Karpas-422 (cell line): ENCODE results near the gene OGFOD3. TPM values are rescaled to one million over a fixed set of nuclear protein-coding genes. Genes with fewer than 3 reads are reported as not detected.

ENCODE experiments used
- DNase-seq: peaks from one replicate; pipeline ENCODE4 v3.0.0-alpha.2; 2015
- H2AFZ ChIP-seq: fragments of 200-600 bp; sonication (generic); 2 replicates; pipeline ENCODE4 v1.6.1; 2014; ENCODE audit warnings: antibody characterized with exemption, low read length, mixed read lengths
- H3K27ac ChIP-seq: fragments of 200-600 bp; sonication (generic); 2 replicates; pipeline ENCODE4 v1.5.1; 2014; ENCODE audit warnings: mild to moderate bottlenecking, low read length, moderate library complexity
- H3K27me3 ChIP-seq: fragments of 200-600 bp; sonication (generic); 2 replicates; pipeline ENCODE4 v1.6.1; 2014; ENCODE audit warnings: low read length, mixed read lengths
- H3K36me3 ChIP-seq: fragments of 200-600 bp; sonication (generic); 2 replicates; pipeline ENCODE4 v1.6.1; 2014; ENCODE audit warnings: low read length, mixed read lengths; ENCODE audit not compliant: insufficient read depth
- H3K4me1 ChIP-seq: fragments of 200-600 bp; sonication (generic); 2 replicates; pipeline ENCODE4 v1.6.1; 2014; ENCODE audit warnings: mild to moderate bottlenecking, low read length, mixed read lengths
- H3K4me2 ChIP-seq: fragments of 200-600 bp; sonication (generic); 2 replicates; pipeline ENCODE4 v1.6.1; 2014; ENCODE audit warnings: low read length, low read depth, mild to moderate bottlenecking; ENCODE audit not compliant: poor library complexity, severe bottlenecking
- H3K4me3 ChIP-seq: fragments of 200-600 bp; sonication (generic); 2 replicates; pipeline ENCODE4 v1.5.1; 2014; ENCODE audit warnings: mild to moderate bottlenecking, antibody characterized with exemption, low read length, mixed read lengths
- H3K79me2 ChIP-seq: fragments of 200-600 bp; sonication (generic); 2 replicates; pipeline ENCODE4 v1.6.1; 2014; ENCODE audit warnings: mild to moderate bottlenecking, low read length, mixed read lengths
- H3K9ac ChIP-seq: fragments of 200-600 bp; sonication (generic); 2 replicates; pipeline ENCODE4 v1.6.0; 2014; ENCODE audit warnings: low read length
- H3K9me2 ChIP-seq: fragments of 200-600 bp; sonication (generic), shearing (Covaris generic); replicated peaks from 2 replicates; pipeline ENCODE4 v1.6.0; 2014; ENCODE audit warnings: mild to moderate bottlenecking, low read length, moderate library complexity; ENCODE audit not compliant: insufficient read depth
- H3K9me3 ChIP-seq: fragments of 300-700, 200-600 bp; sonication (generic); 2 replicates; pipeline ENCODE4 v1.6.1; 2014; ENCODE audit warnings: low read length, mixed read lengths
- H4K20me1 ChIP-seq: fragments of 200-600 bp; sonication (generic); 2 replicates; pipeline ENCODE4 v1.6.1; 2014; ENCODE audit warnings: mild to moderate bottlenecking, antibody characterized with exemption, low read length, low read depth; ENCODE audit not compliant: insufficient read depth
- total RNA-seq: library from RNA; depleted of rRNA; stranded (reverse); fragments of >200 nt; shearing (Covaris generic); gene quantifications from 2 replicates; pipeline ENCODE4 v1.2.3, GENCODE V29; 2014; ENCODE audit warnings: low replicate concordance

OGFOD3 gene
- total RNA-seq, 1 experiment from 2014 or later, result 14.8 TPM

GRCh38 chr17:82389379-82389778, 29.0 kb downstream of the OGFOD3 start:
- no peaks in the 10 kb centered on the region; the same call in 1 of the 2 replicates for H4K20me1 ChIP-seq
- H3K4me2 ChIP-seq, result no peak overlapping the region
- H3K27me3 ChIP-seq, result no peaks in the 10 kb centered on the region
- no peak overlapping the region for H3K9ac ChIP-seq
- H3K4me3 ChIP-seq, result no peak overlapping the region
- H2AFZ ChIP-seq, result no peak overlapping the region
- no peaks in the 10 kb centered on the region for H3K79me2 ChIP-seq
- no peaks in the 10 kb centered on the region for H3K9me2 ChIP-seq
- H3K36me3 ChIP-seq, result no peaks in the 10 kb centered on the region
- no peaks in the 10 kb centered on the region for H3K9me3 ChIP-seq
- H3K27ac ChIP-seq, result no peak overlapping the region
- no peak for DNase-seq
- no peaks in the 10 kb centered on the region for H3K4me1 ChIP-seq

GRCh38 chr17:82388922-82389283, 29.5 kb downstream of the OGFOD3 start:
- DNase-seq, result no peak
- Histone ChIP-seq H3K79me2 (no peaks in the 10 kb centered on the region), H3K27ac (no peak overlapping the region), H3K4me3 (no peak overlapping the region), H3K36me3 (no peaks in the 10 kb centered on the region), H3K9ac (no peak overlapping the region), H3K27me3 (no peaks in the 10 kb centered on the region), H2AFZ (no peak overlapping the region), H3K9me3 (no peaks in the 10 kb centered on the region), H3K9me2 (no peaks in the 10 kb centered on the region), H4K20me1 (no peaks in the 10 kb centered on the region; the same call in 1 of the 2 replicates), H3K4me1 (no peaks in the 10 kb centered on the region), H3K4me2 (no peak overlapping the region)

GRCh38 chr17:82388223-82388921, 30.0 kb downstream of the OGFOD3 start:
- Histone ChIP-seq H3K27me3 (no peaks in the 10 kb centered on the region), H4K20me1 (no peaks in the 10 kb centered on the region; the same call in 1 of the 2 replicates), H3K36me3 (no peaks in the 10 kb centered on the region), H3K9ac (no peak overlapping the region), H3K4me3 (no peak overlapping the region), H3K4me1 (no peaks in the 10 kb centered on the region), H3K9me2 (no peaks in the 10 kb centered on the region), H3K4me2 (no peak overlapping the region), H2AFZ (no peak overlapping the region), H3K79me2 (no peaks in the 10 kb centered on the region), H3K9me3 (no peaks in the 10 kb centered on the region), H3K27ac (no peak overlapping the region)
- DNase-seq, result no peak

- Histone ChIP-seq H3K9me2 (no peaks in the 10 kb centered on the region), H3K36me3 (no peaks in the 10 kb centered on the region), H3K4me2 (no peak overlapping the region), H3K27me3 (no peaks in the 10 kb centered on the region), H3K9me3 (no peaks in the 10 kb centered on the region), H3K4me3 (no peak overlapping the region), H2AFZ (no peak overlapping the region), H4K20me1 (no peaks in the 10 kb centered on the region; the same call in 1 of the 2 replicates), H3K4me1 (no peaks in the 10 kb centered on the region), H3K9ac (no peak overlapping the region), H3K27ac (no peak overlapping the region), H3K79me2 (no peaks in the 10 kb centered on the region)
- DNase-seq, result no peak
These were observed 30.7 kb downstream of the OGFOD3 start for GRCh38 chr17:82387705-82388106.

GRCh38 chr17:82386881-82387704, 31.3 kb downstream of the OGFOD3 start:
- Histone ChIP-seq H3K36me3 (no peaks in the 10 kb centered on the region), H3K79me2 (no peaks in the 10 kb centered on the region), H3K9me2 (no peaks in the 10 kb centered on the region), H3K9me3 (no peaks in the 10 kb centered on the region), H3K27ac (no peak overlapping the region), H3K27me3 (no peaks in the 10 kb centered on the region), H3K9ac (no peak overlapping the region), H3K4me2 (no peak overlapping the region), H3K4me3 (no peak overlapping the region), H4K20me1 (no peaks in the 10 kb centered on the region; the same call in 1 of the 2 replicates), H2AFZ (no peak overlapping the region), H3K4me1 (no peaks in the 10 kb centered on the region)
- no peak for DNase-seq

- Histone ChIP-seq H3K79me2 (no peaks in the 10 kb centered on the region), H3K4me3 (no peak overlapping the region), H3K27ac (no peak overlapping the region), H3K9me2 (no peaks in the 10 kb centered on the region), H3K9ac (no peak overlapping the region), H3K36me3 (no peaks in the 10 kb centered on the region), H3K4me1 (no peaks in the 10 kb centered on the region), H3K27me3 (no peaks in the 10 kb centered on the region), H2AFZ (no peak overlapping the region), H3K4me2 (no peak overlapping the region), H3K9me3 (no peaks in the 10 kb centered on the region), H4K20me1 (no peaks in the 10 kb centered on the region; the same call in 1 of the 2 replicates)
- DNase-seq, result no peak
These were observed 32.0 kb downstream of the OGFOD3 start for GRCh38 chr17:82386255-82386831.

- Histone ChIP-seq H4K20me1 (no peaks in the 10 kb centered on the region; the same call in 1 of the 2 replicates), H3K79me2 (no peaks in the 10 kb centered on the region), H3K36me3 (no peaks in the 10 kb centered on the region), H3K27ac (no peak overlapping the region), H2AFZ (no peak overlapping the region), H3K4me2 (no peak overlapping the region), H3K4me3 (no peak overlapping the region), H3K9me2 (no peaks in the 10 kb centered on the region), H3K9me3 (no peaks in the 10 kb centered on the region), H3K27me3 (no peaks in the 10 kb centered on the region), H3K9ac (no peak overlapping the region), H3K4me1 (no peaks in the 10 kb centered on the region)
- no peak for DNase-seq
These were observed 32.7 kb downstream of the OGFOD3 start for GRCh38 chr17:82385559-82386254.
